Lower lobe of right lung (tissue), 2 donors: ENCODE results near the gene MXRA8. TPM values are rescaled to one million over a fixed set of nuclear protein-coding genes. Genes with fewer than 3 reads are reported as not detected.

ENCODE experiments used
- ATAC-seq, 2 donors: fragments of 200-7000 bp; cut with Tn5 transposase; one replicate each; pipeline ENCODE4 v1.9.1; 2020 to 2022; ENCODE audit warnings: mild to moderate bottlenecking in 2 of 2, moderate library complexity in 2 of 2
- DNase-seq: peaks from one replicate; pipeline ENCODE4 v3.0.0-alpha.2; 2020
- H3K27ac ChIP-seq: fragments of 200-600 bp; one replicate; pipeline ENCODE4 v1.8.0; 2022
- H3K27me3 ChIP-seq: fragments of 200-600 bp; one replicate; pipeline ENCODE4 v1.8.0; 2022; ENCODE audit warnings: low read depth
- H3K36me3 ChIP-seq: fragments of 200-600 bp; one replicate; pipeline ENCODE4 v1.8.0; 2022; ENCODE audit warnings: mild to moderate bottlenecking
- H3K4me1 ChIP-seq: fragments of 200-600 bp; one replicate; pipeline ENCODE4 v1.8.0; 2022
- H3K4me3 ChIP-seq: fragments of 200-600 bp; one replicate; pipeline ENCODE4 v1.8.0; 2022; ENCODE audit warnings: mild to moderate bottlenecking
- H3K9me3 ChIP-seq: fragments of 200-600 bp; one replicate; pipeline ENCODE4 v1.8.0; 2022
- intact Hi-C: fragments of 100-400 bp; cut with DNase I; formaldehyde crosslinking; loops from one replicate; pipeline ENCODE4 v1.11.0; 2022
- microRNA-seq: library from miRNA; unstranded; fragments of <30 nt; microRNA quantifications from one replicate; pipeline ENCODE4 v1.2.0, GENCODE V29; 2020; ENCODE audit warnings: borderline number of aligned reads
- total RNA-seq: library from RNA; stranded (reverse); fragmentation: NEBNext Ultra II Directional; extraction: Animal tissue kit (Norgen Biotek cat#: 25700); gene quantifications from one replicate; pipeline ENCODE4 v1.2.1, GENCODE V29; 2021
- TF ChIP-seq, protein P1 (sequence below): fragments of 200-600 bp; IDR thresholded peaks from one replicate; pipeline ENCODE4 v1.8.0; 2022; ENCODE audit warnings: antibody characterized with exemption, mild to moderate bottlenecking
- donor health status: DM: no; HTN: yes; CAD: no; lungs with severe emphysema.

Gene MXRA8
- total RNA-seq, 1 donor from 2014 or later = 39.3 TPM

DNA sequence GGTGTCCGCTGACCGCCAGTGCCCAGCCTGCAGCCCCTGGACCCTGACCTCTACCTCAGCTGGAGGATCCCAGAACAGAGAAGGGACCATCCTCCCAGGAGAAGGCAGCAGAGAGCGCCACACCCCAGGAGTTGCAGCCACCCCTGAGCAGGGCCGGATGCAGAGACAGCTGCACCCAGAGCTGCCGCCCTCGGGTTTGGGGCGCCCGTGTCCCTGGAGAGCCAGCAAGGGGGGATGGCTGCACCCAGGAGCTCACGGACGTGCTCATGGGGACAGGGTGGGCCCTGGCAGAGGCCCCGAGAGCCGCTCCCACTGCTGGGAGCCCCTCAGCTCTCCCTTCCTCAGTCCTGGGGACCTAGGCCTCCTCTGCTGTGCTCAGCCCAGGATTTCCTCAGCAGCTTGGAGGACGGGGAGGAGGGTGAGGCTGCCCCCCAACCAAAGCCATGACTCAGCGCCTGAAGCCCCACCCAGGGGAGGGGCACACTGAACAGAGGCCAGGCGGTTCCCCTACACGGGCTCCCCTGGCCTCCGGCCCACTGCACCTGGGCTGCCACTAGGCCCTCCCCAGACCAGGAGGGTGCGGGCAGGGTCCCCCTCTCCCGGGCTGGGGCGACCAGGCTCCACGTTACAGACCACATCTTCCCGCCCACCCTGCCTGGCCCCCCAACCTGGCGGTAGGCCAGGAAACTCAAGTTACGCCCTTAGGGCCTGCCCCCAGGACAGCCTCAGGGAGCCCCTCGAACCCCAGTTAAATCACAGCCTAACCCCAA lies 52.9 kb downstream of the MXRA8 start:
- peak overlapping the region; percentile 64 for H3K27ac ChIP-seq
- peak overlapping the region; percentile 93 for H3K4me3 ChIP-seq
- H3K27me3 ChIP-seq = no peaks in the 10 kb centered on the region
- H3K36me3 ChIP-seq = peaks cover 10% of the 10 kb centered on the region
- peak; percentile 2 to 5 for ATAC-seq
- H3K9me3 ChIP-seq = no peaks in the 10 kb centered on the region
- DNase-seq = peak; percentile 66
- intact Hi-C loops = no loop called here
- TF ChIP-seq, protein P1, sequence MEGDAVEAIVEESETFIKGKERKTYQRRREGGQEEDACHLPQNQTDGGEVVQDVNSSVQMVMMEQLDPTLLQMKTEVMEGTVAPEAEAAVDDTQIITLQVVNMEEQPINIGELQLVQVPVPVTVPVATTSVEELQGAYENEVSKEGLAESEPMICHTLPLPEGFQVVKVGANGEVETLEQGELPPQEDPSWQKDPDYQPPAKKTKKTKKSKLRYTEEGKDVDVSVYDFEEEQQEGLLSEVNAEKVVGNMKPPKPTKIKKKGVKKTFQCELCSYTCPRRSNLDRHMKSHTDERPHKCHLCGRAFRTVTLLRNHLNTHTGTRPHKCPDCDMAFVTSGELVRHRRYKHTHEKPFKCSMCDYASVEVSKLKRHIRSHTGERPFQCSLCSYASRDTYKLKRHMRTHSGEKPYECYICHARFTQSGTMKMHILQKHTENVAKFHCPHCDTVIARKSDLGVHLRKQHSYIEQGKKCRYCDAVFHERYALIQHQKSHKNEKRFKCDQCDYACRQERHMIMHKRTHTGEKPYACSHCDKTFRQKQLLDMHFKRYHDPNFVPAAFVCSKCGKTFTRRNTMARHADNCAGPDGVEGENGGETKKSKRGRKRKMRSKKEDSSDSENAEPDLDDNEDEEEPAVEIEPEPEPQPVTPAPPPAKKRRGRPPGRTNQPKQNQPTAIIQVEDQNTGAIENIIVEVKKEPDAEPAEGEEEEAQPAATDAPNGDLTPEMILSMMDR = no peak
- H3K4me1 ChIP-seq = peaks cover 46% of the 10 kb centered on the region

DNA sequence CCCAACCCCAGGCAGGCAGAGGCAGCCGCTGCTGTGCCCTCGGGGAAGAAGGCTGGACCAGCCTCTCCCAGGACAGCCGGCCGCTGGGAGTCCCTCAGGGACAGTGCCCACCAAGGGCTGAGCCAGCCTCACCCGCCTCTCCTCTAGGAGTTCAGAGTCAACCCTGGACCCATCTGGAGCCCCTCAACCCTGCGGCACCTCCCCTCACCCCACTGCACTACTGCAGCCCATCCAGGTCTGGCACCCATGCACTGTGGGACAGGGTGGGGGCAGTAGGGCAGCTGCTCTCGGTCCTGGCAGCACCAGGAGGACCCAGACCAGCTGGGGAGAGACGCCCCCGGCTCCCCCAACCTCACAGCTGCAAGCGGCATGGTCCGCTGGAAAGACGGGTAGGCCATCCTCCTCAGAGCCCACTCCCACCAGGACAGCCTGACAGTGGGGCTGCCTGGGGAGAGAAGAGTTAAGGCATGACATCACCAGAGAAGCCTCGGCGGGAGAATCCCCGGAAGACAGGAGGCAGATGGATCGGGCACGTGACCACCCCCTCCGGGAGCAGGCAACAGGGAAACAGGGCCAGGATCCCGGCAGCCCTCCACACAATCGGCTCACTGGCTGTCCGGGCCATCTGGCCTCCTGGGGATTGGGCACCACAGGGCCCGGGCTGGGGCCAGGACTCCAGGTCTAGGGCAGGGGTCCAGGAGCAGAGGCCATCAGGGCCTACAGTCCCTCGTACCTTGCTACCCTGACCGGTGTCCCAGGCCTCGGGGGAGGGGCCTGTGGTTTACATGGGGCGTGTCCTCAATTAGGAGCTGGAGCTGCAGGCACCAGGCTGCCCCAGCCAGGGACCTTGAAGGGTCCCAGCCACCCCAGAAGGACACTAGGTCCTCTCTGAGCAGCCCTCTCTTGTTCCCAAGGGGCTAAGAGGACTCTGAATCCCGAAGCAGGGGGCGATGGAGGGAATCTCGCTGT lies 53.7 kb downstream of the MXRA8 start:
- TF ChIP-seq, protein P1 = no peak
- Histone ChIP-seq H3K9me3 (no peaks in the 10 kb centered on the region), H3K27me3 (no peaks in the 10 kb centered on the region), H3K36me3 (peaks cover 8% of the 10 kb centered on the region), H3K4me1 (peaks cover 42% of the 10 kb centered on the region), H3K27ac (peak overlapping the region; percentile 64), H3K4me3 (peak overlapping the region; percentile 93)
- intact Hi-C loops = no loop called here
- DNase-seq (peak; percentile 69), ATAC-seq (no peak)

- intact Hi-C loops = no loop called here
- Histone ChIP-seq H3K9me3 (no peaks in the 10 kb centered on the region), H3K4me1 (peaks cover 34% of the 10 kb centered on the region), H3K27me3 (no peaks in the 10 kb centered on the region), H3K4me3 (no peak overlapping the region), H3K36me3 (peaks cover 7% of the 10 kb centered on the region), H3K27ac (no peak overlapping the region)
- TF ChIP-seq, protein P1 = no peak
- ATAC-seq (no peak), DNase-seq (no peak)
These were observed 54.6 kb downstream of the MXRA8 start for GRCh38 chr1:1303736-1304135.

- Histone ChIP-seq H3K36me3 (peaks cover 7% of the 10 kb centered on the region), H3K27me3 (no peaks in the 10 kb centered on the region), H3K27ac (no peak overlapping the region), H3K9me3 (no peaks in the 10 kb centered on the region), H3K4me3 (no peak overlapping the region), H3K4me1 (peaks cover 34% of the 10 kb centered on the region)
- no peak for ATAC-seq
- DNase-seq = no peak
- intact Hi-C loops = no loop called here
- TF ChIP-seq, protein P1 = no peak
These were observed 55.3 kb downstream of the MXRA8 start for GRCh38 chr1:1302951-1303509.

Small RNAs within 50 kb of the gene (microRNA-seq; reads per million reads assigned to microRNA genes)
- gene MIR6727 (not detected), gene MIR6808 (not detected)

Other genes starting within 250 kb of the MXRA8 start
- 11.7 TPM for gene C1orf159, start 242.5 kb downstream of the MXRA8 start, total RNA-seq
- gene TTLL10, start 184.7 kb downstream of the MXRA8 start, total RNA-seq = 6.6 TPM
- 0.47 TPM for gene TNFRSF18, start 152.0 kb downstream of the MXRA8 start, total RNA-seq
- 3.0 TPM for gene TNFRSF4, start 144.4 kb downstream of the MXRA8 start, total RNA-seq
- 127 TPM for gene SDF4, start 126.6 kb downstream of the MXRA8 start, total RNA-seq
- 13.7 TPM for gene B3GALT6, start 126.3 kb downstream of the MXRA8 start, total RNA-seq
- gene C1QTNF12, start 111.8 kb downstream of the MXRA8 start, total RNA-seq = 1.2 TPM
- 49.9 TPM for gene UBE2J2, start 84.7 kb downstream of the MXRA8 start, total RNA-seq
- gene SCNN1D, start 78.1 kb downstream of the MXRA8 start, total RNA-seq = 4.3 TPM
- gene ACAP3, start 50.6 kb downstream of the MXRA8 start, total RNA-seq = 50.6 TPM
- gene PUSL1, start 50.0 kb downstream of the MXRA8 start, total RNA-seq = 16.2 TPM
- gene INTS11, start 33.9 kb downstream of the MXRA8 start, total RNA-seq = 88.9 TPM
- gene CPTP, start 33.8 kb downstream of the MXRA8 start, total RNA-seq = 20.4 TPM
- 0.65 TPM for gene TAS1R3, start 27.3 kb downstream of the MXRA8 start, total RNA-seq
- gene DVL1, start 9.1 kb downstream of the MXRA8 start, total RNA-seq = 60.4 TPM
- 82.4 TPM for gene AURKAIP1, start 16.7 kb upstream of the MXRA8 start, total RNA-seq
- 165 TPM for gene CCNL2, start 40.8 kb upstream of the MXRA8 start, total RNA-seq
- 79.8 TPM for gene MRPL20, start 48.7 kb upstream of the MXRA8 start, total RNA-seq
- 22.3 TPM for gene ANKRD65, start 62.7 kb upstream of the MXRA8 start, total RNA-seq
- gene VWA1, start 77.1 kb upstream of the MXRA8 start, total RNA-seq = 58.7 TPM
- 7.8 TPM for gene ATAD3C, start 91.1 kb upstream of the MXRA8 start, total RNA-seq
- 19.0 TPM for gene ATAD3B, start 113.2 kb upstream of the MXRA8 start, total RNA-seq
- 14.1 TPM for gene ATAD3A, start 153.6 kb upstream of the MXRA8 start, total RNA-seq
- gene TMEM240, start 182.1 kb upstream of the MXRA8 start, total RNA-seq = 3.9 TPM
- gene SSU72, start 216.3 kb upstream of the MXRA8 start, total RNA-seq = 123 TPM
- 7.7 TPM for gene FNDC10, start 241.6 kb upstream of the MXRA8 start, total RNA-seq